Ascending aorta (tissue), 2 donors: ENCODE measurements around the gene PRSS27. TPM values are rescaled to one million over a fixed set of nuclear protein-coding genes. Genes with fewer than 3 reads are reported as not detected.
"Not testable (repeated sequence)": the region's sequence is repeated elsewhere in the genome, so short reads cannot be mapped to it uniquely, and the experiment has no call there.

Experiments
- DNase-seq, 2 donors: peaks; one replicate each; pipeline ENCODE4 v3.0.0-alpha.2; 2019; ENCODE audit warnings: low spot score in 2 of 2
- H3K27ac ChIP-seq, 2 donors: fragments of 200-600 bp; sonication (generic); one replicate each; pipeline ENCODE4 v1.5.1; 2016 to 2017; ENCODE audit warnings: mild to moderate bottlenecking in 1 of 2
- H3K27me3 ChIP-seq: fragments of 200-600 bp; sonication (generic); one replicate; pipeline ENCODE4 v1.5.1; 2017
- H3K36me3 ChIP-seq, 2 donors: fragments of 200-600 bp; sonication (generic); one replicate each; pipeline ENCODE4 v1.5.1; 2016
- H3K4me1 ChIP-seq, 2 donors: fragments of 200-600 bp; sonication (generic); one replicate each; pipeline ENCODE4 v1.5.1; 2016 to 2017; ENCODE audit warnings: mild to moderate bottlenecking in 1 of 2
- H3K4me3 ChIP-seq, 2 donors: fragments of 200-600 bp; sonication (generic); one replicate each; pipeline ENCODE4 v1.5.1; 2016 to 2017; ENCODE audit warnings: mild to moderate bottlenecking in 1 of 2
- H3K9me3 ChIP-seq, 2 donors: fragments of 200-600 bp; sonication (generic); one replicate each; pipeline ENCODE4 v1.5.1; 2016
- CTCF ChIP-seq, 3 experiments: fragments of 200-600 bp in 2 of 3; fragments of 450-650 bp in 1 of 3; sonication (generic) in 2 of 3; IDR thresholded peaks; one replicate each; pipeline ENCODE4 v1.5.1; 2016 to 2019; ENCODE audit warnings: antibody characterized with exemption in 3 of 3, mild to moderate bottlenecking in 1 of 3, moderate library complexity in 1 of 3
- intact Hi-C: fragments of 100-400 bp; cut with DNase I; formaldehyde crosslinking; loops from one replicate; pipeline ENCODE4 v1.15.1; 2023
- total RNA-seq: library from RNA; depleted of rRNA; stranded (reverse); fragments of >200 nt; gene quantifications from one replicate; pipeline ENCODE4 v1.1.0, GENCODE V29; 2016

PRSS27 gene
- total RNA-seq, 1 donor from 2014 or later, result not detected

- no peak for TF ChIP-seq CTCF (IDR thresholded peaks at IDR 0.05)
- Histone ChIP-seq H3K36me3 (peaks cover 3 to 4% of the 10 kb centered on the region in 2 donors), H3K27ac (no peak overlapping the region), H3K9me3 (no peaks in the 10 kb centered on the region), H3K4me3 (no peak overlapping the region), H3K4me1 (peaks cover 0 to 11% of the 10 kb centered on the region in 2 donors), H3K27me3 (no peaks in the 10 kb centered on the region)
- intact Hi-C loops, result no loop called here
- DNase-seq, result no peak
These were observed 32.3 kb downstream of the PRSS27 start for GRCh38 chr16:2687531-2688308.

- DNase-seq, result no peak
- H3K4me3 ChIP-seq, result no peak overlapping the region
- no peaks in the 10 kb centered on the region for H3K27me3 ChIP-seq
- no peak for TF ChIP-seq CTCF (IDR thresholded peaks at IDR 0.05)
- H3K4me1 ChIP-seq, result peaks cover 0 to 11% of the 10 kb centered on the region in 2 donors
- H3K9me3 ChIP-seq, result no peaks in the 10 kb centered on the region
- H3K36me3 ChIP-seq, result peaks cover 3 to 4% of the 10 kb centered on the region in 2 donors
- no peak overlapping the region for H3K27ac ChIP-seq
- intact Hi-C loops, result no loop called here
These were observed 33.0 kb downstream of the PRSS27 start for GRCh38 chr16:2686912-2687507.

- intact Hi-C loops, H3K36me3 ChIP-seq: not testable (repeated sequence)
These were observed 33.9 kb downstream of the PRSS27 start for GRCh38 chr16:2686075-2686474.

GRCh38 chr16:2683041-2683440, 37.0 kb downstream of the PRSS27 start:
- DNase-seq, H3K36me3 ChIP-seq, H3K27me3 ChIP-seq, H3K9me3 ChIP-seq: not testable (repeated sequence)
- peak overlapping the region; percentile 54 to 69 for H3K27ac ChIP-seq
- H3K4me3 ChIP-seq, result peak overlapping the region; percentile 89 to 93
- peaks cover 7 to 21% of the 10 kb centered on the region in 2 donors for H3K4me1 ChIP-seq
- intact Hi-C loops, result loop anchor here (2.0 kb wide), 1 partner anchor 38 kb away; the partner anchor contains the start of gene PRSS27

More at GRCh38 chr16:2686075-2686474, 33.9 kb downstream of the PRSS27 start:
- H3K4me3 ChIP-seq, H3K27me3 ChIP-seq, H3K9me3 ChIP-seq, H3K27ac ChIP-seq, DNase-seq: not testable (repeated sequence)
- H3K4me1 ChIP-seq, result peaks cover 7 to 18% of the 10 kb centered on the region in 2 donors

- peak within 1 kb of the TSS; percentile 54 to 69 for H3K27ac ChIP-seq
- intact Hi-C loops, result loop anchor here (1.0 to 2.0 kb wide), 2 partner anchors 9 to 38 kb away; partner anchors contain the start of gene PRSS27
- no peaks in the 10 kb centered on the region for H3K36me3 ChIP-seq
These were observed 37.6 kb downstream of the PRSS27 start, which contains the start of gene KCTD5 for GRCh38 chr16:2682209-2683021. Gene KCTD5 (plus strand): TSS chr16:2682523. CDS start chr16:2682549, 26 bp downstream.

GRCh38 chr16:2680360-2680759, 39.7 kb downstream of the PRSS27 start:
- H3K36me3 ChIP-seq, H3K27ac ChIP-seq, intact Hi-C loops, H3K4me3 ChIP-seq, H3K9me3 ChIP-seq, H3K27me3 ChIP-seq, DNase-seq: not testable (repeated sequence)
- H3K4me1 ChIP-seq, result peaks cover 7 to 18% of the 10 kb centered on the region in 2 donors

More at GRCh38 chr16:2682209-2683021, 37.6 kb downstream of the PRSS27 start, which contains the start of gene KCTD5:
- no peaks in the 10 kb centered on the region for H3K27me3 ChIP-seq
- peak; percentile 76 to 98 for DNase-seq
- H3K9me3 ChIP-seq, result no peaks in the 10 kb centered on the region
- TF ChIP-seq CTCF (IDR thresholded peaks at IDR 0.05), result no peak
- peak within 1 kb of the TSS; percentile 89 to 93 for H3K4me3 ChIP-seq
- peaks cover 7 to 19% of the 10 kb centered on the region in 2 donors for H3K4me1 ChIP-seq

- intact Hi-C loops, result loop anchor here (10.0 kb wide), 1 partner anchor 1275 kb away; no protein-coding TSS in a partner anchor
- not testable (repeated sequence) for H3K9me3 ChIP-seq, H3K4me3 ChIP-seq, H3K27ac ChIP-seq, H3K27me3 ChIP-seq, H3K36me3 ChIP-seq, DNase-seq
- H3K4me1 ChIP-seq, result peaks cover 7 to 18% of the 10 kb centered on the region in 2 donors
These were observed 40.1 kb downstream of the PRSS27 start for GRCh38 chr16:2679902-2680301.

- DNase-seq, result peak in 1 of 2 donors; percentile 22
- H3K9me3 ChIP-seq, H3K27me3 ChIP-seq, H3K27ac ChIP-seq, H3K4me3 ChIP-seq, H3K36me3 ChIP-seq: not testable (repeated sequence)
- intact Hi-C loops, result loop anchor here (10.0 kb wide), 1 partner anchor 1274 kb away; no protein-coding TSS in a partner anchor
- H3K4me1 ChIP-seq, result peaks cover 7 to 14% of the 10 kb centered on the region in 2 donors
These were observed 41.6 kb downstream of the PRSS27 start for GRCh38 chr16:2678206-2678965.

- not testable (repeated sequence) for DNase-seq, H3K27ac ChIP-seq, H3K36me3 ChIP-seq, H3K9me3 ChIP-seq, H3K4me3 ChIP-seq, H3K27me3 ChIP-seq
- peaks cover 7 to 16% of the 10 kb centered on the region in 2 donors for H3K4me1 ChIP-seq
- intact Hi-C loops, result loop anchor here (10.0 kb wide), 1 partner anchor 1272 kb away; no protein-coding TSS in a partner anchor
These were observed 43.1 kb downstream of the PRSS27 start for GRCh38 chr16:2676937-2677336.
